ENCODE data around the gene SLC37A2. TPM values are rescaled to one million over a fixed set of nuclear protein-coding genes. Genes with fewer than 3 reads are reported as not detected.

SLC37A2 gene
- total RNA-seq, 2 donors from 2014 or later = 1.6 to 2.6 TPM

DNA sequence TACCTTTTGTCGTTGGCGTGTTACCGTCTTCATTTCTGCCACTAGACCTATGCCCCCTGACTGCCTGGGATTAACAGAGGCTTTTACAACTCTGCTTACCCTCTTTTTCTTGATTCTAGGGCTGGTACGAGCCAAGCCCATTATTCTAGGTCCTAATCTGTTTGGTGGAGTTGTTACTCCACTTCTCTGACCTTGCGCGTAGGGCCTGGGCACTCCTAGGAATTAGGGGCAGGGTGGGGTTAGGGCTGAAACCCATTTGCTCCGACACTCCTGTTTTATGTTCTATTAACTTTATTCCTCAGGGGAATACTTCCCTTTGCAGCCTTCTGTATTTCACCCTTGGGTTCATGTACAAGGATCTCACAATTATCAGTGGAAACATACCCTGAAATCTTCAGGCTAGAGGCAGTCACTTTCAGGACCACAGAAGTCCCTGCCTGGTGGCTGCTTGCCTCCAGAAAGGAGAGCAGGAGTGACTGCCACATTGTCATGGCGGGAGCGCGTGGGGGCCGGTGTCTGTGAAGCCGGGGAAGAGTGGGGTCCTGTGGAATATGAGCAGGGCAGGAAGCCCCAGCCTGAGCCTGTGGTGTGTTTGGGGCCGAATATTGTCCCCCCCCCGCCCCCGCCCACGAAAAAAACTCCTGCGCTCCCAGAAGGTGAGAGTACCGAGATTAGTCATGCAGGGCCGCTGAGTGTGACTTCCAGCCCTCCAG lies 731 bp upstream of the SLC37A2 start:
- H3K27ac Mint-ChIP-seq = peak overlapping the region; percentile 66
- H3K27me3 Mint-ChIP-seq = peaks cover 18% of the 10 kb centered on the region
- no peaks in the 10 kb centered on the region for H3K36me3 Mint-ChIP-seq (ENCODE audit: low read depth)
- H3K9me3 Mint-ChIP-seq = no peaks in the 10 kb centered on the region
- ATAC-seq (replicated peaks) = peak; percentile 25
- peaks cover 8% of the 10 kb centered on the region for H3K4me1 Mint-ChIP-seq
- peak overlapping the region; percentile 81 for H3K4me3 Mint-ChIP-seq

DNA sequence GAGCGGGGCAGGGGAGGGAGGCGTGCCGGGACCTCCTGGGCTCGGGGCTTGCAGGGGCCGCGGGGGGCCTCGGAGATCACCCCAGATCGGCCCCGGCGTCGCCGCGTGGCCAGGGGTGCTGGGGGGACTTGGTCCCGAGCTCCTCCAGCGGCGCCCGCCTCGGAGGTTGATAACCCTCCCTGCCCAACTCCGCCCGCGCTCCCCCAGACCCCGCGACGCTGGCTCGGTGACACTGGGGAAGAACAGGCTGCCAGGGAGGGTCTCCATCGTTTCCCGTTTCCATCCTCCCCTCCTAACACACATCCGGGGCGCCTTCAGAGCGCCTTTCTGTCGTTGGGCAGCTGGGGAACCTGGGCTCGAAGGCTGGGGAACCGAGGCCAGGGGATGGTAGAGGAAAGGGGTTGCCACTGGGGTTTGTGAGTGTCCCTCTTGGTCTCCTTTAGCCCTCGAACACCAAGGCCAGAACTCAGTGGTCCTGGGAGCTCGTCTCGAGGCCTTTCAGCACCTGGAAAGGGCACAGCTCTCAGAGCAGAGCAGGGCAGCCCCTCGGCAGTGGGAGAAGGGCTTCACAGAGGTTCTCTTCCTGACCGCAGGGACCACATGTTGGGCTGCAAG lies 431 bp downstream of the SLC37A2 start:
- no peaks in the 10 kb centered on the region for H3K9me3 Mint-ChIP-seq
- peaks cover 27% of the 10 kb centered on the region for H3K27me3 Mint-ChIP-seq
- ATAC-seq (replicated peaks) = peak; percentile 9
- peak overlapping the region; percentile 65 for H3K4me3 Mint-ChIP-seq
- no peak overlapping the region for H3K27ac Mint-ChIP-seq
- H3K4me1 Mint-ChIP-seq = peaks cover 8% of the 10 kb centered on the region
- H3K36me3 Mint-ChIP-seq (ENCODE audit: low read depth) = no peaks in the 10 kb centered on the region

DNA sequence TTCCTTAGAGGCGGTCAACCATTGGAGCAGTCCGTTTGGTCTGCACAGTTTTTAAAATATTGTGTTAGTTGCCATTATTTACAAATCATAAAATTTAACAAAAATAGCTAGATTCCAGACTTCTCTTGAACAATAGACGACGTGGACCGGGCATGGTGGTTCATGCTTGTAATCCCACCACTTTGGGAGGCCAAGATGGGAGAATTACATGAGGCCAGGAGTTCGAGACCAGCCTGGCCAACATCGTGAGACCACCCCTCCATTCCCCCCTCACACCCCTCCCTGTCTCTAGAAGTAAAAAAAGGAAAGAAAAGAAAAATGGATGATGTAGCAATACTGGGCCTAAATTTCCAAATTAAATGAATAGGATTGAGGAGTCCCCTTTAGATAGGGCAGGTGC lies 965 bp downstream of the SLC37A2 start:
- Mint-ChIP-seq H3K9me3 (no peaks in the 10 kb centered on the region), H3K4me3 (peak overlapping the region; percentile 65), H3K27me3 (peaks cover 27% of the 10 kb centered on the region), H3K27ac (no peak overlapping the region), H3K4me1 (peaks cover 8% of the 10 kb centered on the region), H3K36me3 (ENCODE audit: low read depth) (no peaks in the 10 kb centered on the region)
- ATAC-seq (replicated peaks) = no peak

DNA sequence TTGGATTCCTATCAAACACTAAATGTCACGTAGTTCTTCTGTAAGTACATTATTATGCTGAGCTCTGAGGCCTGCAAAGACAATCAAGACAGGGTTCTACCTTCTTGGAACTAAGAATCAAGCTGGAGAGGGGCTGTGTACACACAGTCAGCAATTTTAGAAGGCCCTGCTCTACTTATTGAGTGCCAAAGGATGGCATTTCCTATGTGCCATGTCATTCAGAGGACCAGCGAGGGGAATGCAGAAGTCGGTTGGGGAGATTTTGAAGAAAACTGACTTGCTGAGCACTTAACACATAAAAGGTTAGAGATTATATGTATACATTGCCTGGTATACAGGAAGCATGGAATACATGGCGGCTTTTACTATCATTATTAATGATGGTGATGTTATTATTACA lies 5.3 kb downstream of the SLC37A2 start:
- H3K4me1 Mint-ChIP-seq = no peaks in the 10 kb centered on the region
- H3K27me3 Mint-ChIP-seq = peaks cover 25% of the 10 kb centered on the region
- no peaks in the 10 kb centered on the region for H3K9me3 Mint-ChIP-seq
- H3K4me3 Mint-ChIP-seq = no peak overlapping the region
- no peak for ATAC-seq (replicated peaks)
- H3K36me3 Mint-ChIP-seq (ENCODE audit: low read depth) = no peaks in the 10 kb centered on the region
- H3K27ac Mint-ChIP-seq = no peak overlapping the region

DNA sequence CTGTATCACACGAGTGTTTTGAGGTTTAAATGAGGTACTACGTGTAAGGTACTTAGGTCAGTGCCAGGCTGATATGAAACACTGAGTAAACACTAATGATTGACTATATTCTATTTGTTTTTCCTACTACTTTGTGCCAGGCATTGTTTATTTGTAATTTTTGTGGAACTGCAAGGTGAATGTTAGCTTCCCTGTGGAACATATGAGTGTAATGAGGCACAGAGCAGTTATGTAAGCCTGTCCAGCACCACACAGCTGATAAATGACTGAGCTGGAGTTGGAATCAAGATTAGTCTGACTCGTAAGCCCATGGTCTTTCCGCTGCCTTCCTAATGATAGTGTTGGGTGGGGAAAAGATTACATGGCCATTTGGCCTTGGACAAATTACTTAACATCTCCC lies 5.9 kb downstream of the SLC37A2 start:
- H3K36me3 Mint-ChIP-seq (ENCODE audit: low read depth) = no peaks in the 10 kb centered on the region
- H3K9me3 Mint-ChIP-seq = no peaks in the 10 kb centered on the region
- H3K4me1 Mint-ChIP-seq = no peaks in the 10 kb centered on the region
- no peak overlapping the region for H3K4me3 Mint-ChIP-seq
- no peak for ATAC-seq (replicated peaks)
- H3K27ac Mint-ChIP-seq = no peak overlapping the region
- H3K27me3 Mint-ChIP-seq = peaks cover 27% of the 10 kb centered on the region

DNA sequence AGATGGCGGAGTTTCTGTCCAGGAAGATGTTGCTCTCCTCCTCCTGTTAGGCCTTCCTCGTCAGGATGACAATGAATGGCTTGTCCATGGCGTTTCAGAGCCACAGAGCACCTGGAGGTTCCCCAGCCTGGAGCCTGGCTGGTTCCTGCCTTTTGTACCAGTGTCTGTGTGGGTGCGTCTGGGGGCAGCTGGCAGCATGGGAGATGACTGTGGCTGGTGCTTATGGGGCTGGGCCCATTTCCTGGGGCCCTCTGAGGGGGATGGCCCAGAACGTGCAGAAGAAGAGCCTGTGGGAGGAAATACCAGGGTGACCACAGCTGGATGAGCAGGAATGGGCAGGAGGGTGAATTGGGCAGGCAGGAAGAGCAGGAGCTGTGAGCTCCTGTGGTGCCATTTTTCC lies 6.7 kb downstream of the SLC37A2 start:
- ATAC-seq (replicated peaks) = no peak
- Mint-ChIP-seq H3K36me3 (ENCODE audit: low read depth) (no peaks in the 10 kb centered on the region), H3K27ac (no peak overlapping the region), H3K27me3 (peaks cover 26% of the 10 kb centered on the region), H3K9me3 (no peaks in the 10 kb centered on the region), H3K4me1 (no peaks in the 10 kb centered on the region), H3K4me3 (no peak overlapping the region)

DNA sequence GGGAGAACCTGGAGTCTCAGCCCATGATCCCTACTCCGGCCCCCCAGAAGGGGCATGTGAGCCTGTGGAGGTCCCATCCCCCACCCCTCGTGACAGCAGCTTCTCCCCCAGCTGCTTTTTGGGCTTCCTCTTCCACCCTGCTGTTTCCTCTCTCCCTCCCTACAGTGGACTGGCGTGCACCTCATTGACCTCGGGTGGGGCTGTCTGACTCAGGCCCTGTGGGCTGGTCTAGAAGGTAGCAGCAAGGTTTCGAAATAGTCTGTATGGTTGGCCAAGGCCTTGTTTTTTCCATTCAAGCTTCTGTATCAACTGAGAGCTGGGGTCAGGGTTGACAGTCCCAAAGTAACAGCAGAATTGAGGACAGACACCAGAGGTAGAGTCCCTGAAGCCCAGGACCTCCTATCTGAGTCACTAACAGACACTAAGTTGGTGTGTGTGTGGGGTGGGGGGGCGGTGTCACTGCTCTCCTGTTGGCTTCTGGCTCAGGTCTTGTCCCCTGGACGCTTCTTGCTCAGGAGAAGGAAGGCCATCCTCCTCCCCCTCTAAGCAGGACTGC lies 7.7 kb downstream of the SLC37A2 start:
- Mint-ChIP-seq H3K27ac (peak overlapping the region; percentile 38), H3K4me3 (no peak overlapping the region)

DNA sequence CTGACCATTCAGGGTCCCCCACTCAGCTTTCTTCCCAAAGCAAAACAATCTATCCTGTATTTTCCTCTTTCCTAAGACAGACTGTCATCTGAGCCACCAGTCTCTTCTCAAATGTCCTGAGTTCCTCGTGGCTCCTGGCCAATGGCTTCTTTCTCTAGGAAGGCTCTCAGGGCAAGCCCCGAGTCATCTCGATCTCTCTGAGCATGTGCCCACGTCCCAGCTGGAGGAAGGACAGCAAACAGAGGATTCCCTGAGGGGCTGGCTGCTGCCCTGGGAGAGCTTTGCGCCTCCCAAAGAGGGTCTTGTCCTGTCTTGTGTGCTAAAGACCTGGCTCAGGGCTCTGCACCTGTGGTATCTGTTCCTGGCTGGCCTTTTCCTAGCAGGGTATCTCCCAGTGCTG lies 8.3 kb downstream of the SLC37A2 start:
- Mint-ChIP-seq H3K4me1 (no peaks in the 10 kb centered on the region), H3K27ac (peak overlapping the region; percentile 38), H3K36me3 (ENCODE audit: low read depth) (no peaks in the 10 kb centered on the region), H3K27me3 (peaks cover 22% of the 10 kb centered on the region), H3K4me3 (no peak overlapping the region), H3K9me3 (no peaks in the 10 kb centered on the region)
- ATAC-seq (replicated peaks) = no peak

More for the DNA sequence above, 7.7 kb downstream of the SLC37A2 start:
- peak; percentile 83 for ATAC-seq (replicated peaks)
- no peaks in the 10 kb centered on the region for H3K4me1 Mint-ChIP-seq
- H3K9me3 Mint-ChIP-seq = no peaks in the 10 kb centered on the region
- no peaks in the 10 kb centered on the region for H3K36me3 Mint-ChIP-seq (ENCODE audit: low read depth)
- H3K27me3 Mint-ChIP-seq = peaks cover 22% of the 10 kb centered on the region

DNA sequence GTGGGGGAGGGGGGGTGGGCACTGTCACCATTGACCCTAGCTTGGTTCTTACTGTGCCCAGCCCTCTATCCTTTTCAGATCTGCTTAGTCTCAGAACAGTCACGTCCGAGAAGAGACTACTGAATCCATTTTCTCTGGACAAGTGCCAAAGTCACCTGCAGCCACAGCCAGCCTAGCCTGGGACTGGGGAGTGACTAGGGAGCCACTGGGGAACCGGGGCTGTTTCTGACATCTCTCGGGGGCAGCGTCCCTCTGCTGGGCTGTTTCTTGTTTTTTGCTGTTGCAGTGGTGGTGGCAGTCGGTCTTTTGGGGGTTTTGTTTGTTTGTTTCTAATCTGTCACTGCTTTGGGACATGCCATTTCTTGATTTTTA lies 8.7 kb downstream of the SLC37A2 start:
- H3K4me3 Mint-ChIP-seq = no peak overlapping the region
- H3K27me3 Mint-ChIP-seq = peaks cover 22% of the 10 kb centered on the region
- ATAC-seq (replicated peaks) = no peak
- H3K36me3 Mint-ChIP-seq (ENCODE audit: low read depth) = no peaks in the 10 kb centered on the region
- H3K4me1 Mint-ChIP-seq = no peaks in the 10 kb centered on the region
- H3K27ac Mint-ChIP-seq = no peak overlapping the region
- no peaks in the 10 kb centered on the region for H3K9me3 Mint-ChIP-seq

DNA sequence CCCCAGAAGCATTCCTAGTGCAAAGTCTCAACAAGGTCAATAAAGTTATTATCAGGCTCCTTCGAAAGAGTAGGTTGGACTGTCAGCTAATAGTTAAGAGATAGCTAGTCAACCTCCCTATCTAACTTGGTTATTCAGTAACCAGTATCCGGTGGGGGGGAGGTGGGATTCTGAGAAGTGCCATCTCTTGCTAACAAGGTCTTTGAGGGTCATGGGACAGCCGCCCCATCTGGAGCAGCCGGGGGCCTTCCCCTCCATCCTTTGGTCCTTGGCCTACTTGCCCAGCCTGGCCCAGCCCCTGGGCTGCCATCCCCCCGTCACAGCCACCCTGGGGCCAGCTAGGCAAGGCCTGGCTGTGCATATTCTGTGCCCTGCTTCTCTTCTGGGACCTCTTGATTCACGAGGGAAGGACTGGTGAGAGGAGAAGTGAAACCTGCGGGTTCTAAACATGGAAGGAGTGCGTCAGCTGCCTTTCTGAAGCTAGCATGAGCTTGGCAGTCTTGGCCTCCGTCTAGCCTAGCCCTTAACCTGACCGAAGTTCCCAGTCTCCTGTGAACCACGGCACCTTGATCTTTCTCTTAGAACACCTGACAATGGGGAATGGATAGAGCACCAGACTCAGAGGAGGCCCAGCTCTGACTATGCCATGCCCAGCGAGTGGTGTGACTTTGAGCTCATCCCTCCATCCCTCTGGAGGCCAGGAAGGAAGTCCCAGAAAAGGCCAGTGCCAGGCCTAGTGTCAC lies 9.3 kb downstream of the SLC37A2 start:
- Mint-ChIP-seq H3K27ac (no peak overlapping the region), H3K4me3 (no peak overlapping the region), H3K27me3 (peaks cover 22% of the 10 kb centered on the region), H3K9me3 (no peaks in the 10 kb centered on the region), H3K36me3 (ENCODE audit: low read depth) (no peaks in the 10 kb centered on the region), H3K4me1 (no peaks in the 10 kb centered on the region)
- ATAC-seq (replicated peaks) = no peak

DNA sequence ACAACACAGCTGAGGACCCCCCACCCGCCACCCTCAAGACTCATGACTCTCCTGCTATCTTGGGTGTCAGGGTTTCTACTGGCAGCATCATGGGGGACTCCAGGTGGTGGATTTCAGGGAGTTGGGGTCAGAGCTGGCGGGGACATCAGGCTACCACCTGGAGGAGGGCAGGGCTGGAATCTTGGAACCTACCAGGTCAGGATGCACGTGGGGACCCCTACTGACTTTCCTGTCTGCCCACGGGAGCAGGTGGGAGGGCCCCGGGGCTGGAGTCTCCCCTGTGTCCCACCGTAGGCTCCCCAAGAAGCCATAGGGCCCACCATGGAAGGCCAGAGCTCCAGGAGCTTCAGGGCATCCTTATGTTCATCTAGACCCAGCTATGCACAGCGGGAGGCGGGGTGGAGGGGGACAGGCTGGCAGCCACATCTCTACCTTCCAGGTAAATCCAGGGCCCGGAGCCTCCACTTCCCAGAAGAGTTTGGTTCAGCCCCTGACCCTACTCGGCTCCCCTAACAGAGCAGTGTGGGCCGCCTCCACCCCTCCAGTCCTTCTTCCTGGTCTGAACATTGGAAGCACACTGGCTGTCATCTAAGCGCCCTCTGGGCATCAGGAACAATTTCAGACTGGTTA lies 10.0 kb downstream of the SLC37A2 start:
- no peaks in the 10 kb centered on the region for H3K4me1 Mint-ChIP-seq
- peaks cover 20% of the 10 kb centered on the region for H3K27me3 Mint-ChIP-seq
- H3K4me3 Mint-ChIP-seq = no peak overlapping the region
- no peaks in the 10 kb centered on the region for H3K36me3 Mint-ChIP-seq (ENCODE audit: low read depth)
- H3K9me3 Mint-ChIP-seq = no peaks in the 10 kb centered on the region
- no peak overlapping the region for H3K27ac Mint-ChIP-seq
- ATAC-seq (replicated peaks) = no peak

DNA sequence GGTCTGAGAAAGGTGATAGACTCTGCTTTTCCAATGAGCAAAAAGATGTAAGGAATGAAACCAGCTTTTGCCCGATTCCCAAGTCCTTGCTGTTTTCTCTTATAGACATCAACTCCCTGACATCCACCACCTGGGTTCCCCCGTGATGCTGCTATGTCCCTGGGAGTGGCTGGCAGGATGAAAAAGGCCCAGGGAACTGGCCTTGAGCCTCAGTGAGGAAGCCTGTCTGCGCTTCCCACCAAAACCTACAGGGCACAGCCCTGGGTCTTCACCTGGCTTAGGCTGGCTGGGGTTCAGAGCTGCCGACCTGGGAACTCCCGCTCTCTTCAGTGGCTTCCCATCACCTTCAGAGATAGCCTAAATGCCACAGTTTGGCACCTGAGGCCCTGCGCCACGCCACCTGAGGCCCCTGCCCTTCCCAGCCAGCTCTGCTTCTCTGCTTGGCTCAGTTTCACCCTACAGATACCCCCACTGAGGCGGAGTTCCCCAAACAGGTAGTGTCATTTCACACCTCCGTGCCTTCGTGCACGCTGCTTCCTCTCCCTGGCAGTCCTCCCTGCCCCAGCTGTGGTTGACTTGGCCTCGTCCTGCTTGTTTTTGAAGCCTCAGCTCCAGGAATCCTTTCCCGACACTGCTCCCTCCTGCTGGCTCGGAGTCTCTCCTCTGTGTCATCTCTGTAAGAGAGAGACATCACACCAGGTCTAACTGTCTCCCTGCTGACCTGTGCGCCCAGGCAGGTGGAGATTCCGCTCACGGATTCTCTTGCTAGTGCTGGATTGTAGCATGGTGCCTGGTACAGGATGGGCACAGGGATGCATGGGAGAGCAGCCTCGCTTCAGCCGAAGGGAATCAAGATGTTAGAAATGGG lies 10.7 kb downstream of the SLC37A2 start:
- H3K36me3 Mint-ChIP-seq (ENCODE audit: low read depth) = no peaks in the 10 kb centered on the region
- ATAC-seq (replicated peaks) = no peak
- no peaks in the 10 kb centered on the region for H3K4me1 Mint-ChIP-seq
- peaks cover 22% of the 10 kb centered on the region for H3K27me3 Mint-ChIP-seq
- no peak overlapping the region for H3K4me3 Mint-ChIP-seq
- H3K27ac Mint-ChIP-seq = no peak overlapping the region
- H3K9me3 Mint-ChIP-seq = no peaks in the 10 kb centered on the region

DNA sequence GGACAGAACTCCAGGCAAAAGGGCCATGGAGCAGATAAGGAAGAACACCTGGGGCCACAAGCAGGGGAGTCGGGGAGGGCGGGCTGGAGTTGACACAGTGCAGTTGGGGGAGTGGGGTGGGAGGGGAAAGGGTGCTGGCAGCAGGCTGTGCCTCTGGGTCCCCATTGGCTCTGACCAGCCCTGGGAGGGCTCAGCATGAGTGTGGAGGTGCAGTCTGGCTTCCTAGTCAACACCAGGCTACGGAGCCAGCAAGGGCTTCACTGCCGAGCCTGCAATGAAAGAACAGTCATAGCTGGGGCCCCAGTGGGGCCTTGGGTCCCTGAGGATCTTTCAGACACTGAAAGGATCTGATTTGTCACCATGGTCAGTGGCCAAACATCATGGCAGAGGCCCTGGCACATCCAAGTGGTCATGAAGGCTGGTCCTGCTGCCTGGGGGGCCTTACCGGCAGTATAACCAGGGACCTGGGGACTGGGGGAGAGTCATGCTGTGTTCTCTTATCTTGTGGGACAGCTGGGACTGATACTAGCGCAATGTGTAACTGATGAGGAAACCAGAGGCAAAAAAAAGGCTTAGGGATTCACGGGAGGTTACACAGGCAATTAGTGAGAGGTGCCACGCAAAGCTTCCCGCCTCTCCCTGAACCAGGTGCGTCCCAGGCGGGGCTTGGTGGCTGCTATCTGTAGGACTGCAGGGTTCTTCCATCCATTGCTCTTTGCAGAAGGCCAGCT lies 11.6 kb downstream of the SLC37A2 start:
- ATAC-seq (replicated peaks) = no peak
- H3K27me3 Mint-ChIP-seq = peaks cover 22% of the 10 kb centered on the region
- H3K27ac Mint-ChIP-seq = no peak overlapping the region
- no peaks in the 10 kb centered on the region for H3K36me3 Mint-ChIP-seq (ENCODE audit: low read depth)
- H3K4me1 Mint-ChIP-seq = no peaks in the 10 kb centered on the region
- H3K9me3 Mint-ChIP-seq = no peaks in the 10 kb centered on the region
- H3K4me3 Mint-ChIP-seq = no peak overlapping the region

Measured in activated T-helper 17 cell treated with anti-CD3 and anti-CD28 coated beads, Interleukin-2, amount 50 U/mL, for 72 hours (primary cell).